ENCODE data around the gene LIPA. TPM values are rescaled to one million over a fixed set of nuclear protein-coding genes. Genes with fewer than 3 reads are reported as not detected.

LIPA gene
- total RNA-seq, 1 donor from 2014 or later = 25.3 TPM

Other genes with a start within 250 kb of the LIPA start
- gene CH25H, start 44.5 kb downstream of the LIPA start, total RNA-seq = 0.25 TPM
- 2.7 TPM for gene IFIT2, start 50.3 kb upstream of the LIPA start, total RNA-seq
- gene IFIT3, start 76.2 kb upstream of the LIPA start, total RNA-seq = 4.4 TPM
- 0.49 TPM for gene IFIT1B, start 126.3 kb upstream of the LIPA start, total RNA-seq
- gene IFIT1, start 140.8 kb upstream of the LIPA start, total RNA-seq = 3.7 TPM
- gene IFIT5, start 162.8 kb upstream of the LIPA start, total RNA-seq = 35.4 TPM

Data from temporal lobe (tissue), 1 donor.